ENCODE data around the gene MVB12A. TPM values are rescaled to one million over a fixed set of nuclear protein-coding genes. Genes with fewer than 3 reads are reported as not detected.

Gene MVB12A
- total RNA-seq, 4 donors from 2014 or later, result 42.8 to 87.9 (median 51.9) TPM

DNA sequence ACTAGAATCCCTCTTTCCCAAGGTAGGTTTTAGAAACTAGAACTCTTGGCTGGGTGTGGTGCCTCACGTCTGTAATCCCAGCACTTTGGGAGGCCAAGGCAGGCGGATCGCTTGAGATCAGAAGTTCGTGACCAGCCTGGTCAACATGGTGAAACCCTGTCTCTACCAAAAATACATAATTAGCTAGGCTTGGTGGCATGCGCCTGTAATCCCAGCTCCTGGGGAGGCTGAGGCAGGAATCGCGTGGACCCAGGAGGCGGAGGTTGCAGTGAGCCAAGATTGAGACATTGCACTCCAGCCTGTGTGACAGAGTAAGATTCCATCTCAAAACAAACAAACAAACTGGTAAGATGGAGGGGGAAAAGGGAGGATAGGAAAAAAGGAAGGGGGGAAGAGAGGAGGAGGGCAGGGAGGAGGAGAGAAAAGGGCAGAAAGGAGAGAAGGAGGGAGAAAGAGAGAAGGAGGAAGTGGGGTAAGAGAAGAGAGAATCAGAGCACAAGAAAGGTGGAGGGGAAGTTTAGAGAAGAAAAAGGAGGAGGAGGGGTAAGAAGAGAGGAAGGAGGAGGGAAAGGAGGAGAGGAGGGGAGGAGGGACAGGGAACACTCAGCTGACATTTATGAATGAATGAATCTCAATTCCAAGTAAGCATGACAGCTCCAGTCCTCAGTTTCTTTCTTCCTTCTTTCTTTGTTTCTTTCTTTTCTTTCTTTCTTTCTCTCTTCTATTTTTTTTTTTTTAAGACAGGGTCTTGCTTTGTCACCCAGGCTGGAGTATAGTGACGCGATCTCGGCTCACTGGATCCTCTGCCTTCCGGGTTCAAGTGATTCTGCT, 47.8 kb downstream of the MVB12A start:
- DNase-seq (ENCODE audit: low spot score in 2 of 2), result no peak
- no peaks in the 10 kb centered on the region for H3K9me3 ChIP-seq
- H3K27me3 ChIP-seq, result no peaks in the 10 kb centered on the region
- no peak for TF ChIP-seq CTCF (IDR thresholded peaks at IDR 0.05)
- no peak for TF ChIP-seq EP300 (IDR thresholded peaks at IDR 0.05)
- TF ChIP-seq POLR2A (IDR thresholded peaks at IDR 0.05), result no peak
- H3K27ac ChIP-seq, result peak overlapping the region; percentile 85 to 97 (median 91)
- peaks cover 0 to 53% (median 19%) of the 10 kb centered on the region in 4 donors for H3K4me1 ChIP-seq
- H3K36me3 ChIP-seq, result no peaks in the 10 kb centered on the region
- no peak overlapping the region for H3K4me3 ChIP-seq
- 63 to 70% methylated on average over 12 of the region's 12 CpGs for WGBS, 2 donors

DNA sequence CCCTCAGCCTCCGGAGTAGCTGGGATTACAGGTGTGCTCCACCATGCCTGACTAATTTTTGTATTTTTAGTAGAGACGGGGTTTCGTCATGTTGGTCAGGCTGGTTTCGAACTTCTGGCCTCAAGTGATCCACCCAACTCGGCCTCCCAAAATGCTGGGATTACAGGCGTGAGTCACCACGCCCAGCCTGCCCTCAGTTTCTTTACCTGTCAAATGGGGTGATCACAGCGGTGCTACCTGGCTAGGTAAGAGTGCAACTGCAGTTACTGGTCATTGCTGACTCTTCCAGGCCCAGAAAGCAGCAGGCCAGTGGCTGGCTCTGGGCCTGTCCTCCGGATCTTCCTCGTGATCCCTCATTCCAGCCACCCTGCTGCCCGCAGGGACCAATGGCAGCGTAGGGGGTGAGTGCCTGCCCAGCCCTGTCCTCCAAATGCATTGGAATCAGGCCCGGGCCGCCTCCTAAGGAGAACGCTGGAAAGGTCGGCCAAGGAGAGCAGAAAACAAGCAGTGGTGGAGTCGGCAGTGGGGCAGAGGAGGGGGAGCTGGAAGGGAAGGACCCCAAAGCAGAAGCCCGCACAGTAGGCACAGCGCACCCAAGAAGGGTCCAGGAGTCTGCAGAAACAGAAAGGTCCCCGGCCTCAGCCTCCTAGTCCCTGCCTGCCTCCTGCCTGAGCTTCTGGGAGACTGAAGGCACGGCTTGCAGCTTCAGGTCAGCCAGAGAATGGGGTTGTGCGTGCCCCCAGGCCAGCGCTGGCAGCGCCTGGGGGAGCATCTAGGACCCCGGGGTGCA, 48.6 kb downstream of the MVB12A start:
- Histone ChIP-seq H3K4me3 (peak overlapping the region; percentile 50 to 88 (median 75)), H3K27me3 (no peaks in the 10 kb centered on the region), H3K4me1 (peaks cover 0 to 60% (median 19%) of the 10 kb centered on the region in 4 donors), H3K36me3 (no peaks in the 10 kb centered on the region), H3K27ac (peak overlapping the region; percentile 85 to 97 (median 91)), H3K9me3 (no peaks in the 10 kb centered on the region)
- WGBS, 2 donors, result 42 to 55% methylated on average over 24 to 25 of the region's 25 CpGs
- no peak for TF ChIP-seq CTCF (IDR thresholded peaks at IDR 0.05)
- peak in 1 of 2 donors; percentile 47 for TF ChIP-seq POLR2A (IDR thresholded peaks at IDR 0.05)
- TF ChIP-seq EP300 (IDR thresholded peaks at IDR 0.05), result peak in 1 of 2 donors; percentile 68
- DNase-seq (ENCODE audit: low spot score in 2 of 2), result peak in 1 of 2 donors; percentile 53

- peak overlapping the region; percentile 85 to 97 (median 91) for H3K27ac ChIP-seq
- no peaks in the 10 kb centered on the region for H3K36me3 ChIP-seq
- TF ChIP-seq CTCF (IDR thresholded peaks at IDR 0.05) (no peak), POLR2A (IDR thresholded peaks at IDR 0.05) (peak in 1 of 2 donors; percentile 41)
- H3K9me3 ChIP-seq, result no peaks in the 10 kb centered on the region
- H3K4me3 ChIP-seq, result peak overlapping the region; percentile 50 to 88 (median 75)
- peaks cover 0 to 60% (median 19%) of the 10 kb centered on the region in 4 donors for H3K4me1 ChIP-seq
- no peak for DNase-seq (ENCODE audit: low spot score in 2 of 2)
- 2% methylated on average over 19 of the region's 19 CpGs for WGBS, 2 donors
- no peaks in the 10 kb centered on the region for H3K27me3 ChIP-seq
Measured at GRCh38 chr19:17469092-17469480, 49.2 kb downstream of the MVB12A start.

- peak overlapping the region; percentile 85 to 97 (median 91) for H3K27ac ChIP-seq
- no peaks in the 10 kb centered on the region for H3K36me3 ChIP-seq
- H3K9me3 ChIP-seq, result no peaks in the 10 kb centered on the region
- H3K27me3 ChIP-seq, result no peaks in the 10 kb centered on the region
- peak; percentile 99 for DNase-seq (ENCODE audit: low spot score in 2 of 2)
- 1% methylated on average over 17 to 23 of the region's 31 CpGs for WGBS, 2 donors
- peaks cover 0 to 61% (median 20%) of the 10 kb centered on the region in 4 donors for H3K4me1 ChIP-seq
- TF ChIP-seq CTCF (IDR thresholded peaks at IDR 0.05), result peak in 1 of 5 experiments; percentile 9
- TF ChIP-seq EP300 (IDR thresholded peaks at IDR 0.05), result peak in 1 of 2 donors; percentile 78
- TF ChIP-seq POLR2A (IDR thresholded peaks at IDR 0.05), result peak in 1 of 2 donors; percentile 50
- H3K4me3 ChIP-seq, result peak overlapping the region; percentile 50 to 88 (median 75)
Measured at GRCh38 chr19:17469481-17470067, 49.7 kb downstream of the MVB12A start.

Data from tibial nerve (tissue), 4 donors.